Measurements from ENCODE around the gene PCNP. TPM values are rescaled to one million over a fixed set of nuclear protein-coding genes. Genes with fewer than 3 reads are reported as not detected.

The PCNP gene
- total RNA-seq, 6 experiments from 2014 or later: 32.9 to 57.0 (median 46.6) TPM

DNA sequence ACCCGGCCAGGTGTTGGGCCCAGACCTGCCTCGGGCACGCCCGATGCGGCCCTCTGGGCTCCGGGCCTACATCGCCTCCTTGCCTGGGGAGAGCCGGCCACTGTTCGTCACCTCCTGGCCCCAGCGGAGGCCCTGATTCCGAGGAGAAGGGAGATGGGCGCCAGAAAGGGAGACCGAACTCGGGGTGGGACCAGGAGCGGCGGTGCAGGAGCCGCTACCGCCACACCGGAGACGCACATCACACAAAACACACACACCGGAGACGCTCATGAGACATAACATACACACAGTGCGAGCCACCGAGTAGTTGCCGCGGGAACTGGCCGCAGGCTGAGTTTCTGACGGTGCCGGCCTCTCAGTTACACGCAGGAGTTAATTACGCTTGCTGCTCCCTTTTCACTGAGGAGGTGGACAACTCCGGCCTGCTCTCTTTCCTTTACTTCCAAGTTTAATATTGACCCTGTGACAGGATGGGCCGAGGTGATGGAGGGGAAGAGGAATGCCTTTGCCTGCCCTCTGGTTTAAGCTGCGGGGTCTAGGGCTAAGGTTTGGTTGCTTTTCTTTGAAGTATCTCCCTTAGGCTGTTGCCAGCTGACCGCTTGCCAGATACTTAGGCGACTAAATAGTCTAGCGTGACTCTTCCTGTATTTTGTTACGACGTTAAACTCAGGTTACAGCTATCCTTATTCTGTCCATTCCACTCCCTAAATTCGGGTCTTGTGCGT, 570 bp downstream of the PCNP start:
- H3K36me3 ChIP-seq: peaks cover 0 to 7% (median 1%) of the 10 kb centered on the region in 4 donors
- H3K4me3 ChIP-seq: peak overlapping the region; percentile 82 to 95 (median 91)
- intact Hi-C loops (cut with DNase I): no loop called here
- WGBS (ENCODE audit: insufficient coverage, low coverage, low lambda C conversion rate, missing lambda C conversion rate): under 1% methylated on average over 31 of the region's 41 CpGs
- H3K4me1 ChIP-seq: peaks cover 0 to 16% (median 2%) of the 10 kb centered on the region in 4 donors
- H3K27ac ChIP-seq: peak overlapping the region; percentile 90 to 95 (median 91)
- no peaks in the 10 kb centered on the region for H3K9me3 ChIP-seq
- ATAC-seq (peak; percentile 66 to 74 (median 71)), DNase-seq (peak; percentile 60 to 72 (median 65))
- H3K27me3 ChIP-seq: no peaks in the 10 kb centered on the region
- TF ChIP-seq, protein P1, sequence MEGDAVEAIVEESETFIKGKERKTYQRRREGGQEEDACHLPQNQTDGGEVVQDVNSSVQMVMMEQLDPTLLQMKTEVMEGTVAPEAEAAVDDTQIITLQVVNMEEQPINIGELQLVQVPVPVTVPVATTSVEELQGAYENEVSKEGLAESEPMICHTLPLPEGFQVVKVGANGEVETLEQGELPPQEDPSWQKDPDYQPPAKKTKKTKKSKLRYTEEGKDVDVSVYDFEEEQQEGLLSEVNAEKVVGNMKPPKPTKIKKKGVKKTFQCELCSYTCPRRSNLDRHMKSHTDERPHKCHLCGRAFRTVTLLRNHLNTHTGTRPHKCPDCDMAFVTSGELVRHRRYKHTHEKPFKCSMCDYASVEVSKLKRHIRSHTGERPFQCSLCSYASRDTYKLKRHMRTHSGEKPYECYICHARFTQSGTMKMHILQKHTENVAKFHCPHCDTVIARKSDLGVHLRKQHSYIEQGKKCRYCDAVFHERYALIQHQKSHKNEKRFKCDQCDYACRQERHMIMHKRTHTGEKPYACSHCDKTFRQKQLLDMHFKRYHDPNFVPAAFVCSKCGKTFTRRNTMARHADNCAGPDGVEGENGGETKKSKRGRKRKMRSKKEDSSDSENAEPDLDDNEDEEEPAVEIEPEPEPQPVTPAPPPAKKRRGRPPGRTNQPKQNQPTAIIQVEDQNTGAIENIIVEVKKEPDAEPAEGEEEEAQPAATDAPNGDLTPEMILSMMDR (IDR thresholded peaks at IDR 0.05): no peak
- no peak for TF ChIP-seq POLR2A (IDR thresholded peaks at IDR 0.05)

DNA sequence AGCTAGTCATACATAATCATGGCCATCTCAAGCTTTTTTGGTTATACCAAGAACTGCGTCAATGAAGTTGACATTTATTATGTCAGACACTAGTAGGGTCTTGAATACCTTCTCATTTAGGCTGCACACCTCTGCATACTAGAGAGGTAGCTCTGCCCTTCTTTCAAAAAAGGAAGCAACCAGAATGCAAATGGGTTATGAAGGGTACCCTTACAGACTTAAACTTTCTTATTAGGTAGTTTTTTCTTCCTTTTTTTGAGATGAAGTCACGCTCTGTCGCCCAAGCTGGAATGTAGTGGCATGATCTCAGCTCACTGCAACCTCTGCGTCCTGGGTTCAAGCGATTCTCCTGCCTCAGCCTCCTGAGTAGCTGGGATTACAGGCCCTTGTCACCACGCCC, 3.3 kb downstream of the PCNP start:
- ATAC-seq (no peak), DNase-seq (no peak)
- Histone ChIP-seq H3K36me3 (peaks cover 0 to 15% (median 1%) of the 10 kb centered on the region in 4 donors), H3K4me1 (peaks cover 0 to 16% (median 4%) of the 10 kb centered on the region in 4 donors), H3K27ac (no peak overlapping the region), H3K4me3 (no peak overlapping the region), H3K9me3 (no peaks in the 10 kb centered on the region), H3K27me3 (no peaks in the 10 kb centered on the region)
- 86% methylated on average over 6 of the region's 6 CpGs for WGBS (ENCODE audit: insufficient coverage, low coverage, low lambda C conversion rate, missing lambda C conversion rate)
- intact Hi-C loops (cut with DNase I): no loop called here
- TF ChIP-seq POLR2A (IDR thresholded peaks at IDR 0.05): no peak
- TF ChIP-seq, protein P1 (IDR thresholded peaks at IDR 0.05): no peak

DNA sequence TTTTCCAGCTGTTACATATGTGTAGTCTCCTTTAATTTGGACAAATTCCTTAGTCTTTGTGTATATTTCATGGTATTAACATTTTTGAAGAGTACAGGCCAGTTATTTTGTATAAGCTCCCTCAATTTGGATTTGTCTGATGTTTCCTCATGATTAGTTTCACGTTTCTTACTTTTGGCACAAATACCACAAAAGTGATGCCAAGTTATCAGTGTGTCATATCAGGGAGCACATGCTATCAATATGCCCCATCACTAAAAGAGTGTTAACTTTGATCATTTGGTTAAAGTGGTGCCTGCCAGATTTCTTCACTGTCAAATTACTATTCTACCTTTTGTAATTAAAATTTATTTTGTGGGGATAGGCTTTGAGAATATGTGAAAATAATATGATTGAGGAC, 14.6 kb downstream of the PCNP start:
- DNase-seq: no peak
- 11% methylated on average over 1 of the region's 1 CpG for WGBS (ENCODE audit: insufficient coverage, low coverage, low lambda C conversion rate, missing lambda C conversion rate)
- H3K9me3 ChIP-seq: no peaks in the 10 kb centered on the region
- H3K4me3 ChIP-seq: no peak overlapping the region
- H3K4me1 ChIP-seq: no peaks in the 10 kb centered on the region
- no peaks in the 10 kb centered on the region for H3K27me3 ChIP-seq
- H3K27ac ChIP-seq: no peak overlapping the region
- no peak for TF ChIP-seq POLR2A (IDR thresholded peaks at IDR 0.05)
- TF ChIP-seq, protein P1 (IDR thresholded peaks at IDR 0.05): no peak
- ATAC-seq: no peak
- intact Hi-C loops (cut with DNase I): no loop called here
- H3K36me3 ChIP-seq: peaks cover 0 to 42% (median 8%) of the 10 kb centered on the region in 4 donors

DNA sequence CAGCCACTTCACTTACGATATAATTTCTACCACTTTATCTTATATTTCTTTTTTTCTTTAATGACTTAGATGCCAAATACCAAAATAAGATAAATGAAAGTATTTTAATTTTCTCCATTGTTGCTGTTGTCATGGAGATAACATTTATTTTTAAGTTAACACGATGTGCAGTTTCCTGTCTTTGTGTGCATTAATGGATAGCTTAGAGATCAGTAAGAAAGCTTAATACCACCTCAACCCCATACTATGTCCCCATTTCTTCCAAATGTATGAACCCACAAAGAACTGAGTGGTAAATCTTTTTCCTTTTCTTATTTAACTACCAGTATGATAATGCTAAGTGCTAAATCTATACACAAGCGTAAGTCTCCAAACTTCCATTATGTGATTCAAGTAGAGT, 17.1 kb downstream of the PCNP start:
- no peak for ATAC-seq
- no peak overlapping the region for H3K4me3 ChIP-seq
- no peak overlapping the region for H3K27ac ChIP-seq
- TF ChIP-seq, protein P1 (IDR thresholded peaks at IDR 0.05): no peak
- no peak for TF ChIP-seq POLR2A (IDR thresholded peaks at IDR 0.05)
- no peak for DNase-seq
- WGBS (ENCODE audit: insufficient coverage, low coverage, low lambda C conversion rate, missing lambda C conversion rate): 62% methylated on average over 3 of the region's 3 CpGs
- no peaks in the 10 kb centered on the region for H3K27me3 ChIP-seq
- H3K4me1 ChIP-seq: no peaks in the 10 kb centered on the region
- intact Hi-C loops (cut with DNase I): no loop called here
- H3K9me3 ChIP-seq: no peaks in the 10 kb centered on the region
- peaks cover 0 to 39% (median 11%) of the 10 kb centered on the region in 4 donors for H3K36me3 ChIP-seq
